ENCODE results near the gene RUFY2.
"Not testable (repeated sequence)": the region's sequence is repeated elsewhere in the genome, so short reads cannot be mapped to it uniquely, and the experiment has no call there.

RUFY2 gene, protein sequence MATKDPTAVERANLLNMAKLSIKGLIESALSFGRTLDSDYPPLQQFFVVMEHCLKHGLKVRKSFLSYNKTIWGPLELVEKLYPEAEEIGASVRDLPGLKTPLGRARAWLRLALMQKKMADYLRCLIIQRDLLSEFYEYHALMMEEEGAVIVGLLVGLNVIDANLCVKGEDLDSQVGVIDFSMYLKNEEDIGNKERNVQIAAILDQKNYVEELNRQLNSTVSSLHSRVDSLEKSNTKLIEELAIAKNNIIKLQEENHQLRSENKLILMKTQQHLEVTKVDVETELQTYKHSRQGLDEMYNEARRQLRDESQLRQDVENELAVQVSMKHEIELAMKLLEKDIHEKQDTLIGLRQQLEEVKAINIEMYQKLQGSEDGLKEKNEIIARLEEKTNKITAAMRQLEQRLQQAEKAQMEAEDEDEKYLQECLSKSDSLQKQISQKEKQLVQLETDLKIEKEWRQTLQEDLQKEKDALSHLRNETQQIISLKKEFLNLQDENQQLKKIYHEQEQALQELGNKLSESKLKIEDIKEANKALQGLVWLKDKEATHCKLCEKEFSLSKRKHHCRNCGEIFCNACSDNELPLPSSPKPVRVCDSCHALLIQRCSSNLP

GRCh38 chr10:68406815-68407548 lies at the start of gene RUFY2:
Gene RUFY2 (minus strand): TSS chr10:68407277. CDS start chr10:68407189, 88 bp downstream.
- no peak for DNase-seq

- DNase-seq: not testable (repeated sequence)
Measured at GRCh38 chr10:68449698-68450097, 42.6 kb upstream of the RUFY2 start.

DNA sequence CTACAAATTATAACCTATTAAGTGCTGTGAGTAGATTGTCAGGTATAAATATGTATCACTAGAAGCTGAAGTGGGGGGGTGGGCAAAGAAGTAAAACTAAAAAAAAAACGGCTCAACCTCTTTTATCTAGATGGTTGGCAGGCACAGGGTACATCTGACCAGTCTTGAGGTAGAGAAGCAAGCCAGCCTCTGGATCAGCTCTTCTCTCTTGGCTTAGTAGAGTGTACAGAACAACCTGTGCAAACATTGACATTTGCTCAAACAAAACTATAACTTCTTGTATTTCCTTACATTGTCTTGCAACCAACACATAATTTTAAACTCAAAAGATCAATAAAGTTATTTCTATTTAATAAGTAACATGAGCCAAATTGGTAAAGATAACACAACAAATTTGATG lies 39.1 kb upstream of the RUFY2 start:
- DNase-seq: no peak

- no peak for DNase-seq
Measured at GRCh38 chr10:68442971-68443370, 35.9 kb upstream of the RUFY2 start.

DNA sequence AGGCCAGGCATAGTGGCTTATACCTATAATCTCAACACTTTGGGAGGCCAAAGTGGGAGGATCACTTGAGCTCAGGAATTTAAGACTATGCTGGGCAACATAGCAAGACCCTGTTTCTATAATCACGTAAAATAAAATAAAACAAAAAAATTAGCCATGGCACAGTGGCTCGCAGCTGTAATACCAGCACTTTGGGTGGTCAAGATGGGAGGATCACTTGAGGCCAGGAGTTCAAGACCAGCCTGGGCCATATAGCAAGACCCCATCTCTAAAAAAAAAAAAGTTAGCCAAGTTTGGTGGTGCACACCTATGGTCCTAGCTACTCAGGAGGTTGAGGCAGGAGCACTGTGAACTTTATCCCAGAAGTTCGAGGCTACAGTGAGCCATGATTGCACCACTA lies 33.8 kb upstream of the RUFY2 start:
- no peak for DNase-seq

- DNase-seq: no peak
Measured at GRCh38 chr10:68435803-68436202, 28.7 kb upstream of the RUFY2 start.

DNA sequence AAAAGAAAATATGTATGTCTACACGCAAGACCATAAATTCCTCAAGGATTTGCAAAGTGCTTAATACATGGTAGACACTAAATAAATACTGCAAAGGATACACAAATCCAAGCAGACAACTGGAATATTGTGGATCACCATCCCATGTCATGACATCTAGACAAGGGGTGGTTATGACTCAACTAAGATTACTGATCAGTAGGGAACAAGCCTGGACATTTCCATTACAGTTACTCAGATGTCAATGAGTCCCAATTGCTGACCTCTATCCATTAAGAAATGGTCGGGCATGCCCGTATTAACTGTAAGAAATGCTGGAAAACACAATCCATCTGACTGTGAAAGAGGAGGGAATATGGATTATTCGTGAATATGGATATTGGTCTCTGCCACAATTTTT lies 27.6 kb upstream of the RUFY2 start:
- DNase-seq: no peak

DNA sequence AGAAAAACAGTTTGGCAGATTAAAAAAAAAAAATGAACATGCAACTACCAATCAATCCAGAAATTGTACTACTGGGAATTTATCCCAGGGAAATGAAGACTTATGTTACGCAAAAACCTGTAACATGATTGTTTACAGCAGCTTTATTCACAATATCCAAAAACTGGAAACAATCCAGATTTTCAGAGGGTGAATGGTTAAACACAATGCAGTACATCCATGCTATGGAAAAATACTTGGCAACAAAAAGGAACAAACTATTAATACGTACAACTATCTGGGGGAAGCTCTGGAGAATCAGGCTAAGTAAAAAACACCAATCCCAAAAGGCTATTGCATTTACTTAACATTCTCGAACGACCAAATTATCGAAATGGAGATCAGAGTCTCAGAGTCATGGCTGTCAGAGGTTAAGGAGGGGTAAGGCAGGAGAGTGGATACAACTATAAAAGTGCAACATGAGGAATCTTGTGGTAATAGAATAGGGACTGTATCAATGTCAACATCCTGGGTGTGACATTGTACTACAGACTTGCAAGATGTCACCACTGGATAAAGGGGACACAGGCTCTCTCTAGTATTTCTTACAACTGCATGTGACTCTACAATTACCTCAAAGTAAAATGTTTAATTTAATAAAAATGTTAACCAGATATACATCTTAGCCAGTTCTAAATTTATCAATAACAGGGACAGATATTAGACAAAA lies 21.5 kb upstream of the RUFY2 start:
- DNase-seq: no peak

- DNase-seq: no peak
Measured at GRCh38 chr10:68424454-68425014, 17.5 kb upstream of the RUFY2 start.

DNA sequence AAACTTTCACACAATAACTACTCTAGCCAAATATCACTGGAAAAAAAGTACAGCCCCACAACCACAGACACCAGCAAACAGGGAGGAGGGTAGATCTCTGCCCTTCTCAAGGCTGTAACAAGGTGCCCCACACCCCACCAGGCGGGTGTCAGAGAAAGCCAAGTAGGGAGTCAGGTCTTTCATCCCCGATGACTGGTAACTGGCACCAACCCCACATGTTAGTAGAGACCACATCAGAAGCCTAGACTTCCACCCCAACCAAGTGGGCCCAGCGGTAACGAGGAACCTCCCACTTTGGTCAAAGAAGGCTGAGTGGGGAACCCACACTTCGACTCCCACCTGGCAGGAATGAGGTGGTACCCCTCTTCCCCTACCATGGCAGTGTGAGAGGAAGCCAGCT lies 16.4 kb upstream of the RUFY2 start:
- no peak for DNase-seq

- DNase-seq: no peak
Measured at GRCh38 chr10:68419376-68419775, 12.3 kb upstream of the RUFY2 start.

DNA sequence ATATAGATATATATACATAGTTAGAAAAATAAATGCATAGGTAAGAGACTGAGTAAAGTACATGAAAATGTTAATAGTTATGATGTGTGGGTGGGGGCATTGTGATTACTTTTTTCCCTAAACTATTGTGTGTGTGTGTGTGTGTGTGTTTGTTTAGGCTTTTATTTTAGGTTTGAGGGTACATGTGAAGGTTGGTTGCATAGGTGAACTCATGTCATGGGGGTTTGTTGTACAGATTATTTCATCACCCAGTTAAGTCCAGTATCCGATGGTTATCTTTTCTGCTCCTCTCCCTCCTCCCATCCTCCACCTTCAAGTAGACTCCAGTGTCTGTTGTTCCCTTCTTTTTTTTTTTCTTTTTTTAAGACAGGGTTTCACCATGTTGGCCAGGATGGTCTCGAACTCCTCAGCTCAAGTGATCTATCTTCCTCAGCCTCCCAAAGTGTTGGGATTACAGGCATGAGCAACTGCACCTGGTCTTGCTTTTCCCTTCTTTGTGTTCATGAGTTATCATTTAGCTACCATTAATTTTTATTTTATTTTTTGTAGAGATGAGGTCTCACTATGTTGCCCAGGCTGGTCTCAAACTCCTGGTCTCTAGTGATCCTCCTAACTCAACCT lies 1.9 kb upstream of the RUFY2 start:
- no peak for DNase-seq

- DNase-seq: no peak
Measured at GRCh38 chr10:68406111-68406814, 814 bp downstream of the RUFY2 start.

DNA sequence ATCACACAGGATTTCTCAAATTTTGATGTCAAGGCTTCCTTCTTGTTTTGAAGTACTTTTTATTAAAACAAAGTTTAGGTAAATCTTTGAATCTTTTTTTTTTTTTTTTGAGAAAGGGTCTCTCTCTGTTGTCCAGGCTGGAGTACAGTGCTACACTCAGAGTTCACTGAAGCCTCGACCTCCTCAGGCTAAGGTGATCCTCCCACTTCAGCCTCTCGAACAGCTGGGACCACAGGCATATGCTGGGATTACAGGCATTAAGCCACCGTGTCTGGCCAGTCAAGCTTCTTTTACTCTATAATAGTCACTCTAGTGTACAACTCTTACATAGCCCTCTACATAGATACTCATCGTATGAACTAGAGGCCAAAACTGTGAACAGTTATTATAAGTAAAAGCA lies 3.4 kb downstream of the RUFY2 start:
- DNase-seq: no peak

DNA sequence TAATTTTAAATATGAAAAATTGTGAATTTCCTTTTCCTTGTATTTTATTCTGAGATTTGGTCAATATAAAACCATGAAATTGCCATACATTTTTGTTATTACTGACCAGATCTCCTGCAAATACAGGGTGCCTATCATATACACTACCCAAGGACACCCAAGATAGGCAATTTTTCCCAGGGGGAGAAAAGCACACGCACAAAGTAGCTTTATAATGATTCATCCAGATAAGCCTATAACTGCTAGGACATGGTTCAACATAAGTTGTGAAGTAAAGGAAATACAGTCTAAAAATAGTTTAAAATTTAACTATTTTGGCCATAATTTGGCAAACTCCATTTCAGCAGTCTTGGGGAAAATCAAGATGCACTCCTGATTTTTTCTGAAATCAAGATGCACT lies 4.8 kb downstream of the RUFY2 start:
- DNase-seq: no peak

DNA sequence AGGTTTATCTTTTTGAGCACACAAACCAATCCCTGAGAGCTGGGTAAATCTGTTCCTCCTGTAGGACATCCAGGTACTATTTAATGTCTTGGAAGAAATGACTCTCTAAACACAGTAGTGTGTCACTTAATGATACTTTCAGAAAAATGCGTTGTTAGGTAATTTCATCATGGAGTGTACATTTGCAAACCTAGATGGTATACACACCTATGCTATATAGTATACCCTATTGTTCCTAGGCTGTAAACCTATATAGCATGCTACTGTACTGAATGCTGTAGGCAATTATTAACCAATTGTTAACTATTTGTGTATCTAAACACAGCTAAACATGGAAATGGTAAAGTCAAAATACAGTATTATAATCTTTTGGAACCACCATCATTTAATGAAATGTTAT lies 10.1 kb downstream of the RUFY2 start:
- DNase-seq: no peak

DNA sequence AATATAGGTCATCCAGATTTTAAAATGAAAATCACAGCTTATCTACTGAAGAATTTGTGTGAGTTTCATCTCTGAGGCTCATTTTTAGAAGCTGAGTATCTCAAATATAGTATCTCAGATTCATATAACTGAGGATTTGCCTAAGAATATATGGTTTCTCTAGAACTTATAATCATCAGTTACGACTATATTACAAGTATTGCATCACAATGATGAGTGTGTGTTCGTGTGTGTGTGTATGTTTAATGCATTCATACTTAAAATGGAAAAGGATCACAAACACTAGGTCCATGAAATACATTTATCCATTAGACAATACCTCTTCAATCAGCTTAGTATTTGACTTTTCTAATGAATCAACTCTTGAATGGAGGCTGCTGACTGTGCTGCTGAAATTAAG lies 21.3 kb downstream of the RUFY2 start:
- no peak for DNase-seq

DNA sequence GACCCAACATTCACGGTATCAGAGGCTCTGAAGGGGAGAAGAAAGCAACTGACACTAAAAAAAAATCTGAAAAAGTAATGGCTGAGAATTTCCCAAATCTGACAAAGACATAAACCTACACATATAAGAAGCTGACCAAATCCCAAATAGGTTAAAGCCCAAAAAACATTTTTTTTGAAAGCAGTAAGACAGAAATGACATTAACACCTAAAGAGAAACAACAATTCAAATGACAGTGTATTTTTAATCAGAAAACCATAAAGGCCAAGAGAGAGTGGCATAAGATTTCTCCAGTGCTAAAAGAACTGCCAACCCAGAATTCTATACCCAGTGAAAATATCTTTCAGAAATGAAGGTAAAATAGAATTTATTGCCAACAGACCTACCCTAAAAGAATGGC lies 35.5 kb downstream of the RUFY2 start:
- DNase-seq: no peak

GRCh38 chr10:68367121-68367520 lies 40.0 kb downstream of the RUFY2 start:
- no peak for DNase-seq

- no peak for DNase-seq
Measured at GRCh38 chr10:68366600-68366999, 40.5 kb downstream of the RUFY2 start.

- no peak for DNase-seq
Measured at GRCh38 chr10:68365611-68366010, 41.5 kb downstream of the RUFY2 start.
